Neural cell (in vitro differentiated cells): ENCODE data around the gene SHQ1.

ENCODE experiments used
- EP300 ChIP-seq: fragments of 450-650 bp; conservative IDR thresholded peaks from 2 replicates; pipeline ENCODE4 v1.6.1; 2014; ENCODE audit warnings: antibody characterized with exemption, mild to moderate bottlenecking, moderate library complexity; ENCODE audit not compliant: poor library complexity, severe bottlenecking
- EZH2 ChIP-seq: fragments of 200-600, 300-800 bp; shearing (Covaris generic), sonication (generic); IDR thresholded peaks from 2 replicates; pipeline ENCODE4 v1.6.1; 2014; ENCODE audit warnings: antibody characterized with exemption, low read length, borderline replicate concordance, mild to moderate bottlenecking; ENCODE audit not compliant: insufficient read depth, poor library complexity, severe bottlenecking
- MXI1 ChIP-seq: fragments of 450-650 bp; conservative IDR thresholded peaks from 2 replicates; pipeline ENCODE4 v1.6.1; 2014; ENCODE audit warnings: antibody characterized with exemption, mild to moderate bottlenecking; ENCODE audit not compliant: poor library complexity, severe bottlenecking
- POLR2AphosphoS5 ChIP-seq: IDR thresholded peaks from 2 replicates; pipeline ENCODE4 v1.6.1; 2012
- RAD21 ChIP-seq: fragments of 450-650 bp; conservative IDR thresholded peaks from 2 replicates; pipeline ENCODE4 v1.6.1; 2014; ENCODE audit warnings: antibody characterized with exemption, mild to moderate bottlenecking, moderate library complexity
- REST ChIP-seq: IDR thresholded peaks from 2 replicates; pipeline ENCODE4 v1.6.1; 2012; ENCODE audit warnings: borderline replicate concordance
- SMC3 ChIP-seq: fragments of 450-650 bp; conservative IDR thresholded peaks from 2 replicates; pipeline ENCODE4 v1.6.1; 2014; ENCODE audit warnings: antibody characterized with exemption, mild to moderate bottlenecking, moderate library complexity; ENCODE audit not compliant: poor library complexity
- TAF1 ChIP-seq: IDR thresholded peaks from 2 replicates; pipeline ENCODE4 v1.6.1; 2012; ENCODE audit warnings: low read depth
- TF ChIP-seq, protein P1 (sequence below): fragments of 450-650 bp; IDR thresholded peaks from 2 replicates; pipeline ENCODE4 v1.5.1; 2014; ENCODE audit warnings: antibody characterized with exemption, mild to moderate bottlenecking, moderate library complexity; ENCODE audit not compliant: poor library complexity, severe bottlenecking

- TF ChIP-seq EP300 (no peak), EZH2 (no peak), RAD21 (no peak), TAF1 (no peak), POLR2AphosphoS5 (no peak), SMC3 (no peak), MXI1 (no peak), REST (no peak)
- TF ChIP-seq, protein P1, sequence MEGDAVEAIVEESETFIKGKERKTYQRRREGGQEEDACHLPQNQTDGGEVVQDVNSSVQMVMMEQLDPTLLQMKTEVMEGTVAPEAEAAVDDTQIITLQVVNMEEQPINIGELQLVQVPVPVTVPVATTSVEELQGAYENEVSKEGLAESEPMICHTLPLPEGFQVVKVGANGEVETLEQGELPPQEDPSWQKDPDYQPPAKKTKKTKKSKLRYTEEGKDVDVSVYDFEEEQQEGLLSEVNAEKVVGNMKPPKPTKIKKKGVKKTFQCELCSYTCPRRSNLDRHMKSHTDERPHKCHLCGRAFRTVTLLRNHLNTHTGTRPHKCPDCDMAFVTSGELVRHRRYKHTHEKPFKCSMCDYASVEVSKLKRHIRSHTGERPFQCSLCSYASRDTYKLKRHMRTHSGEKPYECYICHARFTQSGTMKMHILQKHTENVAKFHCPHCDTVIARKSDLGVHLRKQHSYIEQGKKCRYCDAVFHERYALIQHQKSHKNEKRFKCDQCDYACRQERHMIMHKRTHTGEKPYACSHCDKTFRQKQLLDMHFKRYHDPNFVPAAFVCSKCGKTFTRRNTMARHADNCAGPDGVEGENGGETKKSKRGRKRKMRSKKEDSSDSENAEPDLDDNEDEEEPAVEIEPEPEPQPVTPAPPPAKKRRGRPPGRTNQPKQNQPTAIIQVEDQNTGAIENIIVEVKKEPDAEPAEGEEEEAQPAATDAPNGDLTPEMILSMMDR: no peak
Measured at GRCh38 chr3:72818905-72819304, 29.3 kb downstream of the SHQ1 start.
